Endothelial cell of umbilical vein (primary cell): ENCODE results near the gene FTO. TPM values are rescaled to one million over a fixed set of nuclear protein-coding genes. Genes with fewer than 3 reads are reported as not detected.

Source experiments
- BruUV-seq: library from RNA; stranded (reverse); fragments of 400-500 nt; replicated peaks from 2 replicates; lab custom pipeline; 2021; lab: Mats Ljungman, UMichigan
- CTCF ChIA-PET: fragments of 300-600, 350-600 bp; sonication (Branson Sonifier 250); formaldehyde crosslinking; loops from one replicate; lab custom pipeline; 2021; ENCODE audit warnings: antibody characterized with exemption, inconsistent platforms; lab: Charles Lee
- POLR2A ChIA-PET: fragments of 300-600, 350-600 bp; sonication (Branson Sonifier 250); formaldehyde crosslinking; loops from one replicate; lab custom pipeline; 2021; ENCODE audit warnings: antibody characterized with exemption, inconsistent platforms; lab: Charles Lee
- DNase-seq: peaks from one replicate; pipeline ENCODE4 v3.0.0-alpha.2; 2011; ENCODE audit warnings: low read depth, low spot score
- FAIRE-seq: peaks from 2 replicates; lab custom pipeline; 2011; peaks lifted over from hg19 to GRCh38; lab: Jason Lieb, UNC
- H2AFZ ChIP-seq: 2 replicates; pipeline ENCODE4 v1.6.0; 2012; ENCODE audit warnings: low read depth, low read length, control low read depth, inconsistent platforms
- H3K27ac ChIP-seq: 2 replicates; pipeline ENCODE4 v1.5.1; 2011; ENCODE audit warnings: low read depth, mild to moderate bottlenecking, control low read depth, low read length, moderate library complexity; ENCODE audit not compliant: insufficient read depth
- H3K27me3 ChIP-seq, 2 experiments: 2 replicates each; pipeline versions ENCODE4 v1.6.0 to v1.6.1; 2011; ENCODE audit warnings: low read length in 2 of 2, mixed read lengths in 1 of 2; ENCODE audit not compliant: control insufficient read depth in 2 of 2, insufficient read depth in 2 of 2
- H3K36me3 ChIP-seq, 2 experiments: 2 replicates in 1 of 2; 3 replicates in 1 of 2; pipeline ENCODE4 v1.5.1; 2011; ENCODE audit warnings: low read length in 2 of 2, mild to moderate bottlenecking in 1 of 2, moderate library complexity in 1 of 2; ENCODE audit not compliant: control insufficient read depth in 2 of 2, insufficient read depth in 2 of 2; ENCODE audit errors: extremely low read depth in 1 of 2
- H3K4me1 ChIP-seq: 3 replicates; pipeline ENCODE4 v1.5.1; 2011; ENCODE audit warnings: mild to moderate bottlenecking, low read length; ENCODE audit not compliant: control insufficient read depth, insufficient read depth; ENCODE audit errors: extremely low read depth
- H3K4me2 ChIP-seq: 2 replicates; pipeline ENCODE4 v1.6.1; 2011; ENCODE audit warnings: low read length, control low read depth, mixed read lengths; ENCODE audit not compliant: insufficient read depth
- H3K4me3 ChIP-seq, 3 experiments: fragments of 200-600 bp in 1 of 3; sonication (generic), shearing (Covaris generic) in 1 of 3; replicated peaks in 1 of 3; 2 replicates each; pipeline ENCODE4 v1.5.1; 2011 to 2016; ENCODE audit warnings: control low read depth in 3 of 3, low read length in 3 of 3, mild to moderate bottlenecking in 2 of 3, inconsistent platforms in 1 of 3, low read depth in 1 of 3, moderate library complexity in 1 of 3; ENCODE audit not compliant: insufficient read depth in 1 of 3
- H3K79me2 ChIP-seq: 2 replicates; pipeline ENCODE4 v1.6.0; 2012; ENCODE audit warnings: low read length, inconsistent platforms; ENCODE audit not compliant: control insufficient read depth, insufficient read depth
- H3K9ac ChIP-seq: replicated peaks from 2 replicates; pipeline ENCODE3; 2011; ENCODE audit warnings: low read length, control low read depth; ENCODE audit not compliant: insufficient read depth; ENCODE audit errors: extremely low read depth
- H3K9me1 ChIP-seq: replicated peaks from 3 replicates; pipeline ENCODE4 v1.6.0; 2011; ENCODE audit warnings: mild to moderate bottlenecking, low read length; ENCODE audit not compliant: control insufficient read depth, insufficient read depth; ENCODE audit errors: extremely low read depth
- H3K9me3 ChIP-seq: replicated peaks from 2 replicates; pipeline ENCODE4 v1.5.1; 2012; ENCODE audit warnings: low read length, inconsistent platforms; ENCODE audit not compliant: control insufficient read depth, insufficient read depth
- H4K20me1 ChIP-seq: replicated peaks from 2 replicates; pipeline ENCODE3; 2011; ENCODE audit warnings: mild to moderate bottlenecking, low read length; ENCODE audit not compliant: control insufficient read depth, insufficient read depth; ENCODE audit errors: extremely low read depth
- CTCF ChIP-seq, 2 donors: IDR thresholded peaks; 1 replicate in 1 of 2; 2 replicates in 1 of 2; pipeline ENCODE4 v1.5.1; 2011; ENCODE audit warnings: low read length in 2 of 2, mild to moderate bottlenecking in 2 of 2, moderate library complexity in 2 of 2, control low read depth in 1 of 2, inconsistent platforms in 1 of 2, low read depth in 1 of 2; ENCODE audit not compliant: insufficient read depth in 1 of 2; ENCODE audit errors: extremely low read depth in 1 of 2
- EZH2 ChIP-seq: IDR thresholded peaks from 2 replicates; pipeline ENCODE4 v1.6.1; 2012; ENCODE audit warnings: borderline replicate concordance, low read depth, mild to moderate bottlenecking, moderate library complexity, low read length, inconsistent platforms; ENCODE audit not compliant: severe bottlenecking
- FOS ChIP-seq: IDR thresholded peaks from 2 replicates; pipeline ENCODE4 v1.6.1; 2011; ENCODE audit warnings: mild to moderate bottlenecking, low read length, moderate library complexity, borderline replicate concordance; ENCODE audit not compliant: insufficient read depth
- GATA2 ChIP-seq: IDR thresholded peaks from 2 replicates; pipeline ENCODE4 v1.7.0; 2011; ENCODE audit warnings: low read depth, mild to moderate bottlenecking, moderate library complexity, mixed read lengths, low read length; ENCODE audit not compliant: insufficient read length, insufficient read depth
- JUN ChIP-seq: IDR thresholded peaks from 2 replicates; pipeline ENCODE4 v1.6.1; 2011; ENCODE audit warnings: borderline replicate concordance, low read depth; ENCODE audit not compliant: insufficient read length, insufficient read depth
- MAX ChIP-seq: IDR thresholded peaks from 2 replicates; pipeline ENCODE4 v1.6.1; 2011; ENCODE audit not compliant: insufficient read depth, insufficient read length
- MYC ChIP-seq: IDR thresholded peaks from one replicate; pipeline ENCODE4 v1.6.1; 2011; ENCODE audit warnings: mild to moderate bottlenecking, low read depth, low read length
- POLR2A ChIP-seq: IDR thresholded peaks from 2 replicates; pipeline ENCODE4 v1.6.1; 2012; ENCODE audit warnings: low read depth, mild to moderate bottlenecking, control low read depth, low read length
- POLR2AphosphoS5 ChIP-seq: IDR thresholded peaks from 2 replicates; pipeline ENCODE4 v1.6.1; 2012; ENCODE audit warnings: low read depth, mild to moderate bottlenecking, control low read depth, low read length, moderate library complexity; ENCODE audit not compliant: insufficient read depth
- dilution Hi-C: fragments of 300-500 bp; cut with MboI; formaldehyde crosslinking; loops from one replicate; pipeline ENCODE4 v1.15.0; 2019; ENCODE audit warnings: low sequenced_read_pairs; ENCODE audit not compliant: extremely low pct_ligation_motif_present
- intact Hi-C: fragments of 100-400 bp; cut with micrococcal nuclease; formaldehyde crosslinking; loops from one replicate; pipeline ENCODE4 v1.10.0; 2022
- polyA plus RNA-seq, 4 experiments: library from polyadenylated mRNA; depleted of rRNA in 3 of 4; stranded (reverse) in 3 of 4; unstranded in 1 of 4; fragments of >200 nt; gene quantifications; 2 replicates each; pipeline versions ENCODE4 v1.2.1 to v1.2.3, GENCODE V29; 2011 to 2012; ENCODE audit warnings: missing spikeins in 1 of 4
- total RNA-seq: library from RNA; stranded (reverse); gene quantifications from 2 replicates; pipeline ENCODE4 v1.2.3, GENCODE V29; 2021

FTO gene
- total and polyA plus RNA-seq, 2 donors (not counting 3 experiments of a cell fraction or from before 2014, with no cell fraction given) = 48.6 to 87.1 TPM

- dilution Hi-C loops = no loop called here
- DNase-seq (no peak), FAIRE-seq (no peak)
- no TSS peak for BruUV-seq
- Histone ChIP-seq H3K4me1 (no peaks in the 10 kb centered on the region), H2AFZ (no peak overlapping the region), H3K79me2 (peaks cover 4% of the 10 kb centered on the region), H3K36me3 (no peaks in the 10 kb centered on the region), H3K9ac (no peak overlapping the region), H3K9me1 (no peaks in the 10 kb centered on the region), H4K20me1 (peaks cover 6% of the 10 kb centered on the region), H3K27ac (no peak overlapping the region), H3K4me3 (no peak overlapping the region), H3K9me3 (no peaks in the 10 kb centered on the region), H3K4me2 (no peak overlapping the region), H3K27me3 (no peaks in the 10 kb centered on the region)
- ChIA-PET CTCF (interaction anchor here (1.0 kb wide), 1 partner anchor 13 kb away, joined by 3 read pairs; no protein-coding TSS in a partner anchor), POLR2A (no interaction called here)
- no peak for TF ChIP-seq MAX
- no peak for TF ChIP-seq FOS
- no peak for TF ChIP-seq GATA2
- no peak for TF ChIP-seq EZH2
- no peak for TF ChIP-seq JUN
- TF ChIP-seq POLR2AphosphoS5 = no peak
- intact Hi-C loops = no loop called here
Observed at GRCh38 chr16:53804467-53804866, 100.5 kb downstream of the FTO start.

- Histone ChIP-seq H3K9me1 (no peaks in the 10 kb centered on the region), H2AFZ (no peak overlapping the region), H3K4me2 (no peak overlapping the region), H3K27ac (no peak overlapping the region), H3K4me1 (no peaks in the 10 kb centered on the region), H4K20me1 (peaks cover 6% of the 10 kb centered on the region), H3K79me2 (peaks cover 2% of the 10 kb centered on the region), H3K9ac (no peak overlapping the region), H3K4me3 (no peak overlapping the region), H3K27me3 (no peaks in the 10 kb centered on the region), H3K36me3 (no peaks in the 10 kb centered on the region), H3K9me3 (no peaks in the 10 kb centered on the region)
- TF ChIP-seq JUN = no peak
- TF ChIP-seq POLR2A = no peak
- no peak for TF ChIP-seq CTCF (IDR thresholded peaks at IDR 0.05; ENCODE audit: extremely low read depth in 1 of 2, insufficient read depth in 1 of 2, low read depth in 1 of 2, low read length in 2 of 2)
- no peak for TF ChIP-seq GATA2
- no peak for TF ChIP-seq EZH2
- no peak for TF ChIP-seq MYC
- no peak for TF ChIP-seq POLR2AphosphoS5
- TF ChIP-seq FOS = no peak
- no peak for TF ChIP-seq MAX
- POLR2A ChIA-PET = no interaction called here
- intact Hi-C loops (no loop called here), dilution Hi-C loops (no loop called here)
- DNase-seq (no peak), FAIRE-seq (no peak)
- CTCF ChIA-PET = interaction anchor here (1.0 to 1.1 kb wide), 2 partner anchors 12 kb away, joined by 3 to 5 read pairs; no protein-coding TSS in a partner anchor
- no TSS peak for BruUV-seq
Observed at GRCh38 chr16:53805113-53805512, 101.2 kb downstream of the FTO start.
